Measurements from ENCODE around the gene NRF1.
"Not testable (repeated sequence)": the region's sequence is repeated elsewhere in the genome, so short reads cannot be mapped to it uniquely, and the experiment has no call there.

NRF1 gene

DNA sequence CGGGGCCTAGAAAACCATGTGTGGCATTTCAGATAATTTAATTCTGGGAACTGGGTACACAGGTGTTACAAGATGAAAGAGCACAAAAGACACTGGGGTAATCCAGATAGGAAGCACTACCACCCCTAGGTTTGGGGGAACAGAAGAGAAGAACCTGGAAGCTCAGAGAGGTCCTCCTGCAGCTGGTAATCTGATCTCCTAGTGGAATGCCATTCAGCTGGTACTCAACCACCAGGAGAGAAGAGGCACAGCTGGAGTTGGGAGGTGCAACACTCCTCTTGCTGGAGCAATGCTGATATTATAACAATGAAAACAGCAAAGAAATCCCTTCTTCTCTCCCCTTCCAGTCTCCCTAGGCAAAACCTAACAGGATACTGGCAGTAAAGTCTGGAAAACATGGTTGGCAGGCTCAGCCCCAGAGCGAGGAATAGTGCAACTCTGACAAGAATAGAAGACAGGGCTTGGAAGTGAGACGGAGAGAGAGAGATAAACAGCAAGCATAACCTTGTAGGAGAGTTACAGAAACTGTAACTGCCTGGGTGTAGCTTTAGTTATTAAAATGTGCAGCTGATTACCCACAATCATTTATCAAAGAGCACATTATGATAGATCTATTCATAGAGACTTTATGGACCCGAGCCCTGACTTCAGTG, 35.0 kb downstream of the NRF1 start:
- DNase-seq (ENCODE audit: low read depth in 2 of 2, low spot score in 1 of 2): no peak

DNA sequence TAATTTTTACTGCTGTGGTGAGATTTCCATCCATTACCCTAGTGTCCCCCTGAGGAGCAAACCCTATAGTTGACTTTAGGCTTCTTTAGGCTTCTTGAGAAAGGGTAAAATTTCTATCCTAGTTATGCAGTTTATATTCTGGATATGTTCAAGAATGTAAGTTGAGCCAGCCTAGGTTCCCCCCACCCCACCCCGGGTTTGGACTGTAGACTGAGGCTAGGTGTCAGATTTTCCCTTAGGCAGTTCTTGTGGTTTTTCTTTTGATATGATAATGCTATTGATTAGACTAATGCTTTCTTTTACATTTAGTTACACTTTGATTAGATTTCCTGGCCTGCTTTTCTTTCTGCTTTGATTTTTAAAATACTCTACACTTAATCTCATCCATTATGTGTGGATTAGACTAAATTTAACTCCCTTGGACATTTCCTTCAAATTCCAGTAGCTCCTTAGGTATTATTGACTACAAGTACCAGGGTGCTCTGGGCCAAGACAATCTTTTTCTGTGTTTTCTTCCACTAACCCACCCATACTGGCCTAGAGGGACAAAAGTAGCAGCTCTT, 37.7 kb downstream of the NRF1 start:
- DNase-seq (ENCODE audit: low read depth in 2 of 2, low spot score in 1 of 2): no peak

DNA sequence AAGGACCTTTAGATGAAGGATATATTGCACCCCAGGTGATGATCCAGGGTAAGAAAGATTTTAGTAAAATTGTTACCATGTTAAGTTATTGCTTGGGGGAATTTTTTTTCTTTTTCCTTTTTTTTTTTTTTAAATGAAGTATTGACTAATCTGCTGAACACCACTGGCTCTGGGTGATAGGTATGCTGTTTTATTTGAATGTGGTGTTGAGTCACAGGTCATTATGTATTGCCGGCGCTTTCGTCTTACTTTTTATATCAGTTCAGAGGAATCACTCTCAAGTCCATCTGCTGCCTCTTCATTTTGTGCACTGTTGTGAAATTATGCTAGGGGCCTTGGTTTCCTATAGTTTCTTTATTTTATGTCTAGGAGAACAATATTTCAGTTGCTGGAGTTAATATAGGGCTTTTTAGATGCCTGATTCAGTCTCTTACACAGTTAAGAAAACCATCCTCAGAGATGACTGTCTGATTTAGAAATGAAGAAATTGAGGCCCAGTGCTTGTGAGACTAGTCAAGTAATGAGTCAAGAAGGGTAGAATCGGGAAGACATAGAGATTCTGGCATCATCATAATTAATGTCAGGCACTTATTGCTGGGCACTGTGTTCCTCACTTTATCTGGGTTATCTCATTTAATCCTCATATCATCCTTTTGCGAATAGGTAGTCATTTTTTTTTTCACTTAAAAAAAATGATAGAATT, 38.7 kb downstream of the NRF1 start:
- DNase-seq (ENCODE audit: low read depth in 2 of 2, low spot score in 1 of 2): no peak

DNA sequence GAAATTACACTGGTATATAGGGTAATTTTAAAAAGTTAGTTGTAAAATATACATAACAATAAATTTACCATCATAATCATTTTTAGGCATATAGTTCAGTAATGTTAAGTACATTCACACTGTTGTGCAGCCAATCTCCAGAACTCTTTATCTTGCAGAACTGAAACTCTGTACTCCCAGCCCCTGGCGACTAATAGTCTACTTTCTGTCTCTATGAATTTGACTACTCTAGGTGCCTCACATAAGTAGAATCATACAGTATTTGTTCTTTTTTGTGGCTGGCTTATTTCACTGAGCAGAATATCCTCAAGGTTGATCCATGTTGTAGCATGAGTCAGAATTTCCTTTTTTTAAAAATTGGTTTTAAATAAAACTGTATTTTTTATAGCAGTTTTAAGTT, 41.4 kb downstream of the NRF1 start:
- DNase-seq (ENCODE audit: low read depth in 2 of 2, low spot score in 1 of 2): no peak

DNA sequence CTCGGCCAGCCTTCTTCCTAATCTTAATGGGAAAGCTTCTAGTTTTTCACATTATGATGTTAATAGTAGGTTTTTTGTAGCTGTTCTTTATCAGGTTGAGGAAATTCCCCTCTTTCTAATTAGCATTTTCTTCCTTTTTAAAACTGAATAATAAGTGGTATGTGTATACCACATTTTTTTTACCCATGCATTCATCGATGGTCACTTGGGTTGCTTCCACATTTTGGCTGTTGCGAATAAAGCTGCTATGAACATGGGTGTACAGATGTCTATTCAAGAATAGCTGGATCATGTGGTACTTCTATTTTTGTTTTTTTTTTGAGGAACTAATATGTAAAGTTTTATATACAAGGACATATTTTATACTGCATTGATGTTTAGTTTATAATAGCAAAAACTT, 44.3 kb downstream of the NRF1 start:
- DNase-seq (ENCODE audit: low read depth in 2 of 2, low spot score in 1 of 2): no peak

DNA sequence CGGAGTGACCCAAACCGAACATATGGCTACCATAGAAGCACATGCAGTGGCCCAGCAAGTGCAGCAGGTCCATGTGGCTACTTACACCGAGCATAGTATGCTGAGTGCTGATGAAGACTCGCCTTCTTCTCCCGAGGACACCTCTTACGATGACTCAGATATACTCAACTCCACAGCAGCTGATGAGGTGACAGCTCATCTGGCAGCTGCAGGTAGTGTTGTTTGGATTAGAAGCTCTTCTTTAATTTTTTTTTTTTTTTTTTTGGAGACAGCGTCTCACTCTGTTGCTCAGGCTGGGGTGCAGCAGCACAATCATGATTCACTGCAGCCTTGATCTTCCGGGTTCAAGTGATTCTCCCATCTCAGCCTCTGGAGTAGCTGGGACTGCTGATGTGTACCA, 45.8 kb downstream of the NRF1 start:
- DNase-seq (ENCODE audit: low read depth in 2 of 2, low spot score in 1 of 2): no peak

DNA sequence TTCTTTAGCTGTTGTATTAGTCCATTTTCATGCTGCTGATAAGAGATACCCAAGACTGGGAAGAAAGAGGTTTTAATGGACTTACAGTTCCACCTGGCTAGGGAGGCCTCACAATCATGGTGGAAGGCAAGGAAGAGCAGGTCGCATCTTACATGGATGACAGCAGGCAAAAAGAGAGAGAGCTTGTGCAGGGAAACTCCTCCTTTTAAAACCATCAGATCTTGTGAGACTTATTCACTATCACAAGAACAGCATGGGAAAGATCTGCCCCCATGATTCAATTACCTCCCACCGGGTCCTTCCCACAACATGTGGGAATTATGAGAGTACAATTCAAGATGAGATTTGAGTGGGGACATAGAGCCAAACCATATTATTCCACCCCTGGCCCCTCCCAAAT, 48.4 kb downstream of the NRF1 start:
- DNase-seq (ENCODE audit: low read depth in 2 of 2, low spot score in 1 of 2): not testable (repeated sequence)

DNA sequence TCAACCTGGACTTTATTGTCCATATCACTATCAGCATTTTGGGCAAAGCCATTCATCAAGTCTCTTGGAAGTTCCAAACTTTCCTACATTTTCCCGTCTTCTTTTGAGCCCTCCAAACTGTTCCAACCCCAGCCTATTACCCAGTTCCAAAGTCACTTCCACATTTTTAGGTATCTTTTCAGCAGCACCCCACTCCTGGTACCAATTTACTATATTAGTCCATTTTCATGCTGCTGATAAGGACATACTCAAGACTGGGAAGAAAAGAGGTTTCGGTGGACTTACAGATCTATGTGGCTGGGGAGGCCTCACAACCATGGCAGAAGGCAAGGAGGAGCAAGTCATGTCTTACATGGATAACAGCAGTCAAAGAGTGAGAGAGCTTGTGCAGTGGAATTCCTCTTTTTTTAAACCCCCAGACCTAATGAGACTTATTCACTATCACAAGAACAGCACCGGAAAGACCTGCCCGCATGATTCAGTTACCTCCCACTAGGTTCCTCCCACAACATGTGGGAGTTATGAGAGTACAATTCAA, 50.2 kb downstream of the NRF1 start:
- DNase-seq (ENCODE audit: low read depth in 2 of 2, low spot score in 1 of 2): no peak

DNA sequence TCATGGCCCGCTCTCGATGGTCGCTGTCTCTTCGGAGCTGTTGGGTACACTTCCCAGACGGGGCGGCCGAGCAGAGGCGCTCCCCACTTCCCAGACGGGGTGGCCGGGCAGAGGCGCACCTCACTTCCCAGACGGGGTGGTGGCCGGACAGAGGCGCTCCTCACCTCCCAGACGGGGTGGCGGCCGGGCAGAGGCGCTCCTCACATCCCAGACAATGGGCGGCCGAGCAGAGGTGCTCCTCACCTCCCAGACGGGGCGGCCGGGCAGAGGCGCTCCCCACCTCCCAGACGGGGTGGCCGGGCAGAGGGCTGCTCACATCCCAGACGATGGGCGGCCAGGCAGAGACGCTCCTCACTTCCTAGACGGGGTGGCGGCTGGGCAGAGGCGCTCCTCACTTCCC, 51.7 kb downstream of the NRF1 start:
- not testable (repeated sequence) for DNase-seq (ENCODE audit: low read depth in 2 of 2, low spot score in 1 of 2)

DNA sequence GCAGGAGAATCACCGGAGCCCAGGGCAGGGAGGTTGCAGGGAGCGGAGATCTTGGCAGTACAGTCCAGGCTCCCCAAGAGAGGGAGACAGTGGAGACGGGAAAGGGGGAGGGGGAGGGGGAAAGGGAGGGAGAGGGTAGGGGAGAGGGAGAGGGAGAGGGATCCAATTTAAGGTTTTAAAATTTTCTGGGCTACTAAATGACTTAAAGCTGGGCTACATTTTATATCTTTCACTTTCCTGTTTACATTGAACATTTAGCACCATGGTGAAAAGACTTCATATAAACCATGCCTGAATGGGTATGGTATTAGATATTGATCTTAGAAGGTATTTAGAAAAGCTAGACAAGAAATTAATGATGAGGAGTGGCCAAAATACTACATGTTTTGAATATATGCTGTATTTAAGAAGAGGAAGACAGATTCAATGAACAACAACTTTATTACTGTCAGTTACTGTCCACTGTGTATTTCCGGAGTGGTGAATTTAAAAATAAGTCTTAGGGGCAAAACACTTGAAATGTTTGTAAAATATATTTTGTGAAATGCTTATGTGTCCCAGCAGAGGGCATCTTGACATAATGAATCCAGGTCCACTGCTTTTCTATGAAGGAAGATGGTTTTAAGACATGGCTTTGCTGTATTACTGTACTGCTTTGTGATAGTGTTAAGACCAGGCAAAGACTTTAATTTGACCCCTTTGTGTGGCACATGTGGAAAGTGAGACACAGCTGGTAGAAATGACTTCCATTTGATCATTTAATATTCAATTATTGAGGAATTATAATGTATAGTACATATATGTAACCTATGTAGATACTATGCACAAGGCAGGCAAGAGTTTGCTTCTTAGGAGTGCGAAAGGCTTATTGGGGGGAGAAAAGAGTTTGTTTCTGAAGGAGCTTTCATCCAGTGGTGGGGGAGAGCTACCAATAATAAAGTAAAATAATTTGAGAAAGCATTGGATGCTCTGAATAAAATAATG, 52.8 kb downstream of the NRF1 start:
- DNase-seq (ENCODE audit: low read depth in 2 of 2, low spot score in 1 of 2): no peak

DNA sequence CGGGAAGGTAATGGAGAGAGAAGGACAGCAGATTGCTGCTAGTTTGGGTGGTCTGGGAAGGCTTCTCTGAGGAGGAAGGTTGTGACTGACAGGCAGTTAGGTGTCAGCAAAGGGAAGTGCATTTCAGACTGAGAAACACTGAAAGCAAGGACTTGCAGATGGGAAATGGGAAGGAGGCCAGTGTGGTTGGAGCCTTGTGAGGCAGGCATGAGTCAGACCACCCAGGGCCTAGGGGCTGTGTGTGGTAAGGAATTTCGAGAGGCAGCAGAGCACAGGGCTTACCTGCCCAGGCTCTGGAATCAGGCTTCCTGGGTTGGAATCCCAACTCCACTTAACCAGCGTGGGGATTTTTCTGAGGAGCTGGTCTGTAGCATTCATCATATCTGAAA, 53.5 kb downstream of the NRF1 start:
- no peak for DNase-seq (ENCODE audit: low read depth in 2 of 2, low spot score in 1 of 2)

DNA sequence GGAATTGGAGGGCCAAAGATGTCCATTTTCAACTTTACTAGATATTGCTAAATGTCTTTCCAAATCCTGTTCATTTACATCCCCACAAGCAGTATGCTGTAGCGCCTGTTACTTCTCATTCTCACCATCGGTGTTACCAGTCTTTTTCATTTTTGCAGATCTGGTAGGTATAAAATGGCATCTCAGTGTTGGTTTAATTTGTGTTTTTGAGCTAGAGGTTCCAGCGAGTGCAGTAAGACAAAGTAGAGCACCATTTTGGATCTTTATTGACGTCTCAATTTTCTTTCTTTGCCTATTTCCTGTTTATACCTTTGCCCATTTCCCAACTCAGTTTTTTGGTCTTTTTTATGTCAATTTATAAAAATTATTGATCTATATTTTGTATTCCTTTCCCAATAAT, 55.6 kb downstream of the NRF1 start:
- DNase-seq (ENCODE audit: low read depth in 2 of 2, low spot score in 1 of 2): no peak

DNA sequence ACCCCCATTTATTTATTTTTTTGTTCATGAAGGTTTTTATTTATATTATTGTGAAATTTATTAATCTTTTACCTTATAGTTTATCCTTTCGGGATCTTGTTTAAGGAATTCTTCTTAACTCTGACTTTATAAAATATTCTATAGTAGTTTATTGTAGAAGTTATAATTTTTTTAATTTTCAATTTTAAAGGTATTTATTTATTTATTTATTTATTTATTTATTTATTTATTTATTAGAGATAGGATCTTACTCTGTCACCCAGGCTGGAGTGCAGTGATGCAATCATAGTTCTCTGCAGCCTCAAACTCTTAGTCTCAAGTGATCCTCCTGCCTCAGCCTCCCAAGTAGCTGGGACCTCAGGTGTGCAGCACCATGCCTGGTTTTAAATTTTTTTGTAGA, 56.0 kb downstream of the NRF1 start:
- DNase-seq (ENCODE audit: low read depth in 2 of 2, low spot score in 1 of 2): no peak

DNA sequence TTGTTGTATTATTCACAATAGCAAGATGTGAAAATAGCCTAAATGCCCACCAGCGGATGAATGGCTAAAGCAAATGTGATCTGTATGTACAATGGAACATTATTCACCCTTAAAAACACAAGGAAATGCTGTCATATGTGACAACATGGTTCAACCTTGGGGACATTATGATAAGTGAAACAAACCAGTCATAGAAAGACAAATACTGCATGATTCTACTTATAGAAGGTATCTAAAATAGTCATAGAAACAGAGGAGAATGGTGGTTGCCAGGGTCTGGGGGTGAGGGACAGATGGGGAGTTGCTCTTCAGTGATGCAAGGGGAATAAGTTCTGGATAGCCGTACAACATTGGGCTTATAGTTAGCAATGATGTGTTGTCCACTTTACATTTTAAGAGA, 58.4 kb downstream of the NRF1 start:
- DNase-seq (ENCODE audit: low read depth in 2 of 2, low spot score in 1 of 2): no peak

DNA sequence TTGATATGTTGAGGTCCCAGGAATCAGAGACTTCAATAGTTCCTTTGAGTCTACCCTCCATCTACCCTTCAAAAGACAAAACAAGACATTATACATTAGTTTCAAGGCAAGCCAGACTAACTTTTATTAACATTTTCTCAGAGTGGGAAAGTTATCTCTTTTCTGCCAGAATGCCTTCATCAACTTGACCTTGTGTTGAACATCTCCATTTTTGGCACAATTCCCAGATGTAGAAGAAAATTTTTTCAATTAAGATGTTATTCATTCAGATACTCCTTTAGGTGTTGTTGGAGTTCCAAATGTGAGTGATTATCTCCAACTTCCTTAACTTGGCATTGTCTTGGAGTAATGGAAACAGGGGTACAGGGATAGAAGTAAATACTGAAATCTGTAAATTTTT, 59.1 kb downstream of the NRF1 start:
- no peak for DNase-seq (ENCODE audit: low read depth in 2 of 2, low spot score in 1 of 2)

DNA sequence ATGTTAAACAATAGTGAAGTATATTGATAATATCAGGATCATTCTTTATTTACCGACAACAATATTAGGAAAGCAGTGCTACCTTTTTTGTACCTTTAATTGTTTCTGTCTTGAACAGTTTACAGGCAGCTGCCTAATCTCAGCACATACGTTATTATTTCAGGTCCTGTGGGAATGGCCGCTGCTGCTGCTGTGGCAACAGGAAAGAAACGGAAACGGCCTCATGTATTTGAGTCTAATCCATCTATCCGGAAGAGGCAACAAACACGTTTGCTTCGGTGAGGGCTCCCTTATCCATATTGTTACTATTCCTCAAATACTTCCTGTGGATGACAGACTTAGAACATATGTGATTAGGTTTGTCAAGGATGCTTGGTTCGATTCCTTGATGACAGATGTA, 59.7 kb downstream of the NRF1 start:
- no peak for DNase-seq (ENCODE audit: low read depth in 2 of 2, low spot score in 1 of 2)

DNA sequence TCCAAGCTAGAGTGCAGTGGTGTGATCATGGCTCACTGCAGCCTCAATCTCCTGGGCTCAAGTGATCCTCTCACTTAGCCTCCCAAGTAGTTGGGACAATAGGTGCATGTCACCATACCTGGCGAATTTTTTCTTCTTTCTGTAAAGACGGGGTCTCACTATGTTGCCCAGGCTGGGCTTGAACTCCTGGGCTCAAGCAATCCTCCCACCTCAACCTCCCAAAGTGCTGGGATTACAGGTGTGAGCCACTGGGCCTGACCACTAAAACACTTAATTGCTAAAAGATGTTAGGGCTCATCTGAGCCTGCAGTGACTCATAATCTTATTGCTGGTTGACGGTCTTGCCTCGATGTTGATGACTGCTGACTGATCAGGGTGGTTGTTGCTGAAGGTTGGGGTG, 63.0 kb downstream of the NRF1 start:
- not testable (repeated sequence) for DNase-seq (ENCODE audit: low read depth in 2 of 2, low spot score in 1 of 2)

DNA sequence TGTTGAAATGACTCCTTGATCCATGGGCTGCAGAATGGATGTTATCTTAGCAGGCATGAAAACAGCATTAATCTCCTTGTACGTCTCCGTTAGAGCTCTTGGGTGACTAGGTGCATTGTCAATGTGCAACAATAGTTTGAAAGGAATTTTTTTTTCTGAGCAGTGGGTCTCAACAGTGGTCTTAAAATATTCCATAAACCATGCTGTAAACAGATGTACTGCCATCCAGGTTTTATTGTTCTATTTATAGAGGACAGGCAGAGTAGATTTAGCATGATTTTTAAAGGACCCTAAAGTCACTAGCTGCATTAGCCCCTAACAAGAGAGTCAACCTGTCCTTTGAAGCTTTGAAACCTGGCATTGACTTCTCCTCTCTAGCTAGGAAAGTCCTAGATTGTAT, 64.0 kb downstream of the NRF1 start:
- no peak for DNase-seq (ENCODE audit: low read depth in 2 of 2, low spot score in 1 of 2)

DNA sequence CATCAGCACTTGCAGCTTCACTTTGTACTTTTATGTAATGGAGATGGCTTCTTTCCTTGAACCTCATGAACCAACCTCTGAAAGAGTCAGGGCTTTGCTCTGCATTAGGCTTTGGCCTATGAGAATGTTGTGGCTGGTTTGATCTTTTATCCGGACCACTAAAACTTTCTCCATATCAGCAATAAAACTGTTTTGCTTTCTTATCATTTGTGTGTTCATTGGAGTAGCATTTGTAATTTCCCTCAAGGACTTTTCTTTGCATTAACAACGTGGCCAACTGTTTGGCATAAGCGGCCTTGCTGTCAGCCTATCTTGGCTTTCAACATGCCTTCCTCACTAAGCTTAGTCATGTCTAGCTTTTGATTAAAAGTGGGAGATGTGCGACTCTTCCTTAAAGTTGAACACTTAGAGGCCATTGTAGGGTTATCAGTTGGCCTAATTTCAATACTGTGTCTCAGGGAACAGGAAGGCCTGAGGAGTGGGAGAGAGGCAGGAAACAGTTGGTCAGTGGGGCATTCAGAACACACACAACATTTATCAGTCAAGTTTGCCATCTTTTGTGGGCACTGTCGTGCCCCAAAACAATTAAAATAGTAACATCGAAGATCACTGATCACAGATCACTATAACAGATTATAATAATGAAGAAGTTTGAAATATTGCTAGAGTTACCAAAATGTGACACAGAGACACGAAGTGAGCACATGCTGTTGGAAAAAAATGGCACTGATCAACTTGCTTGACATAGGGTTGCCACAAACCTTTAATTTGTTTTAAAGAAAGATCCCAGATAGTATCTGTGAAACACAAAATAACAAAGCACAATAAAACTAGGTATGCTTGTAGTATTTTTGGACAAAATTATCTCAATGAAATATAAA, 64.7 kb downstream of the NRF1 start:
- no peak for DNase-seq (ENCODE audit: low read depth in 2 of 2, low spot score in 1 of 2)

DNA sequence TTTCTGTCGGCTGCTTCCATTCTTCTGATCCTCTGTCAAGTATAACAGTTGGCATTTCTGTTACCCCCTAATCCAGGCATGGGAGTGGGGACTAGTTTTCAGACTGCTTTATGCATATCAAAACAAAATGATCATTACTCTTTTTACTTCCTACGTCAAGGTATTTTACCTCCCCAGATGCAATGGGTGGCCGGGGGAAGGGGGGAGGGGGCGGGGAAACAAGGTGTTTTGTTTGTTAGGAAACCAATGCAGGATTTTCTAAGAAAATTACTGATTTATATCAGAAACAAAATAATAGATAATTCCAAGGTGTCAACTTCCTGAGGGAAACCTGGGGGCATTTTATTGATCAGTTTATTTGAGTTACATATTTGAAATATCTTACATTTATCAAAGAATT, 66.3 kb downstream of the NRF1 start:
- no peak for DNase-seq (ENCODE audit: low read depth in 2 of 2, low spot score in 1 of 2)

All from stimulated activated CD8-positive, alpha-beta memory T cell treated with anti-CD3 and anti-CD28 coated beads, Interleukin-4, amount 100 ng/mL, for 1 hour (primary cell).